Activated naive CD4-positive, alpha-beta T cell treated with anti-CD3 and anti-CD28 coated beads, Interleukin-2, amount 50 U/mL, for 16 hours (primary cell): ENCODE results near the gene AGBL1.

Source experiments
- DNase-seq: peaks from one replicate; pipeline ENCODE4 v3.0.0-alpha.2; 2020

AGBL1 gene

DNA sequence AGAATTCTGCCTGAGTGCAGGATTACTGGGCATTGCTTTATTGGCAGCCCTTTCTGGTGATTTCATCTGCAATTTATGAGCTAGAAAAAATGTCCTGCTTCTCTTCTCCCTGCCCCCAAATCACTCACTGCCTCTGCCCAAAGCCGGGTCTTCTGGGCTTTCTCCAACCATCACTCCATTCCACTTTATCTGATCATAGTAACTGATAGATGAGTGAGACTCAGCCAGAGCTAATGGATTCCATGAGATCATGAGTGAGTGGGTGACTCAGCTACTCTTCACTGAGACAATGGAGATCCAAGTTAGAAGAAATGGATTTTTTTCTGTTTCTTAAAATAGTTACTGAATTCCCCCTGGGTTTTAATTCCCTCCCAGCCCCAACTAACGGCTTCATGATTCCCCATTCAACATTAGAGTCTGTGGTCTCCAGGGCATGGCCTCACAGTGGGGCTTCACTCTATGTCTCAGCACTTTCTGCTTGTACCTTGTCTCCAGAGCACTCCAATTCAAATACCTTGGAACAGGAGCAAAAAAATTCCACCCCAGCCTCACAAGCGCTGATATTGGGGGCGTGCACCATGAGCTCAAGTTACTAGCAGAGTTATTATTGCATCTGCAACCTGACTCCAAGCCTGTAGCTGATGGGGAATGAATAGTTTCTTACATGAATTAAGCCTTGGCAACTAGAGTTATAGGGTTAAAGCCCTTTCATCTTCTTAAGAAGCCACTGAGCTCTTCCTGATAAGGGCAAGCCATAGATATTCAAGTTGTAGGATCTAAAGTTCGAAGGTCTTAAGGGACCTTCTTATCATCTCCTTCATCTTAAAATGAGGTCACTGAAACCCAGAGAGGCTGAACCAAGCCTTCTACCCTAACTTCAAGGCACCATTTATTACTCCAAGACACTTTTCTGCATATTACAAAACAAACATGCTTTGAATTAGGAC, 85.9 kb downstream of the AGBL1 start:
- DNase-seq, result no peak

DNA sequence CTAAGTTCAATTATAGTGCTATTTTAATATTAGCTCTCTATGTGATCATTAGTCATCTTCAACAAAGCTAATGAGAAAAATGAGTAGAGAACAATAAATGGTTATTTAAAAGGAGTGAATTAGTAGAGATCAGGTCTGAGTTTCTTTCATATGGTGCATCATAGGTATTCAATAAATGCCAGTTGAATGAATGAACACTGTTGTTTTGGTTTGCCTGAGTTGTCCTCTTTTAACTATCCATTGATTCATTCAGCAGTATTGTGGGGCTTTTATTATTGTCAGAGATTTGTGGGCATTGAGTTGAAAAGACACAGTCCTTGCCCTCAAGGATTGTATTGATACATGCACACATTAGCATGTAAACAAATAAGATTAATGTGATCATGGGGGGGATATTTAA, 88.2 kb downstream of the AGBL1 start:
- DNase-seq, result no peak

DNA sequence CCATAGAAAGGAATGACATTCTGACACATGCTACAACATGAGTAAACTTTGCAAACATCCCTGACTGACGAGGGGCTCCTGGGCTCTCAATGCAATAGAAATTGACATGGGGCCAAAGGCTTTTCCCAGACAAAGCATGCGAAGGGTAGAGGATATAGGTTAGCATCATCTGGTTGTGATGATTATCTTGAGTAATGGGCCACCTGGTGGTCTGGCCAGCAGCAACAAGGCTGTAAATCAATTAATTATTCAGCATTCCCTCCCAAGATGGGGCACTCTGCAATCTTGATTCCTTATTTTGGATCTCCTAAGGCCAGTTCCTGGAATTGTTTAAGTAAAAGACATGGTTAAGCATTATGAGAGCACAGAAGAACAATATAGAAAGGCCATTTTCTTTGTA, 99.2 kb downstream of the AGBL1 start:
- no peak for DNase-seq

- peak; percentile 19 for DNase-seq
These were observed 104.2 kb downstream of the AGBL1 start for GRCh38 chr15:86183596-86184491.

- no peak for DNase-seq
These were observed 114.2 kb downstream of the AGBL1 start for GRCh38 chr15:86193716-86194380.

DNA sequence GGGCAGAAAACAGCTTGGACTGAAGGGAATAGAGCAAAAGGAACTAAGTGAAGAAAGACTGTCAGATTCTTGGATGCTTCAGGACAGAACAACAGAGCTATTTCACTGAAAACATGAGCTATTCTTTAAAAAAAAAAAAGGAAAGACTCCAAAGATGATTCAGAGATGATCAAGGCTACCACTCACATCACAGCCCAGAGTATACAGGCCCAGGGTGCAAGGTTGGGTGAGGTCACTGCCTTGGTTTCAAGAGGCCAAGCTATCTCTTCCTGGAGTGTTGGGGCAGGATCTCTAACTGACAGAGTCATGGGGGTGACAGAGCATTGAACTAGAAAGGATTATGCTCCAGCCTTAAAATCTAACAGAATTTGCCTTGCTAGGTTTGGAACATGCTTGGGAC, 118.1 kb downstream of the AGBL1 start:
- no peak for DNase-seq

- DNase-seq, result no peak
These were observed 119.9 kb downstream of the AGBL1 start for GRCh38 chr15:86199467-86200145.

- no peak for DNase-seq
These were observed 121.8 kb downstream of the AGBL1 start for GRCh38 chr15:86201313-86202008.

DNA sequence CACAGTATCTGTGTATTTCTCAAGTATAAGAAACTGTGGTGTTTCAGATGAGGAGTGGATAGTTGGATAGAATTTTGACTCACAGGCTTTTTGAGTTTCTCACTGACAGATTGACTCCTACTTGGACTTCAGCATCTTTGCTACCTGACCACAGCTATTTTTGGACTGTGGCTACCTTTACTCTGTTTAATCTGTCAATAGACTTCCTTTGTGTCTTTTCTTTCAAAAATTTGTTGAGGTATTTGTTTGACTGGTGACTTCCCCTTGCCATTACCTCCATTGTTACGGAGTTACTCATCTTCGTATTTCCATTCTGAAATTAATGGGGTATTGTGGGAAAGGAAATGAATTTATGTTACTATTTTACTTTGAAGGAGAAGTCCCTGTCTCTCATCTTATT, 123.8 kb downstream of the AGBL1 start:
- no peak for DNase-seq

GRCh38 chr15:86205096-86205495, 125.4 kb downstream of the AGBL1 start:
- no peak for DNase-seq

DNA sequence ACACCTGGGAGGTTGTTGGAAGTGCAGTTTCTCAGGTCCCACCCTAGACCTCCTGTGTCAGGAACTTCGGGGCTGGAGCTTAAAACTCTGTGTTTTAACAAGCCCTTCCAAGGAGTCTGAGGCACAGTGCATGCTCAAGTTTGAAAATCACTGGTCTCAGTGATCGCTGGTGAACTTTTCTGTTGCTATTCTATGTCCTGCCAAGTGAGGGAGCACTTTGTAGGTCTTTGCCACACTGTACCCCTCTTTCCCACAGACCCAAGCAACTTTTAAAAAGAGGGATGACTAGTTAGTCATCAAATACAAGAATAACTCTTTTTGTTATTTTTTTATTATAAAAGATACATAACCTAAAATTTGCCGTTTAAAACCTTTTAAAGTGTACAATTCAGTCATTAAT, 133.7 kb downstream of the AGBL1 start:
- DNase-seq, result no peak

DNA sequence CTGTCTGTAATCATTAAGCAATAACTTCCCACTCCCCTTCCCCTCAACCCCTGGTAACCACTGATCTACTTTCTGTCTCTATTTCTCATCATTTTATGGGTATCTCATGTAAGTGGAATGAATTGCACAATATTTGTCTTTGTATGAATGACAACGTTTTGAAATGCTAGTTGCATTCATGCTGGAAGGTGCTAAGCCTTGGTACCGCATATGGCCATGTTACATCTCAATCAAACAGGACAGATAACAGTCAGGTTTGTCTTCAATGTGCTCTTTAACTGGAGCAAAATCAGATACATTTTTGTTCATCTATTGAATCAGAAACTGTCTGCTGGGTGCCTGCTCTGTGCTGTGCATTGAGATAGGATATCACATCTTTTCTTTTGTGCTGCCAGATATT, 134.2 kb downstream of the AGBL1 start:
- no peak for DNase-seq

DNA sequence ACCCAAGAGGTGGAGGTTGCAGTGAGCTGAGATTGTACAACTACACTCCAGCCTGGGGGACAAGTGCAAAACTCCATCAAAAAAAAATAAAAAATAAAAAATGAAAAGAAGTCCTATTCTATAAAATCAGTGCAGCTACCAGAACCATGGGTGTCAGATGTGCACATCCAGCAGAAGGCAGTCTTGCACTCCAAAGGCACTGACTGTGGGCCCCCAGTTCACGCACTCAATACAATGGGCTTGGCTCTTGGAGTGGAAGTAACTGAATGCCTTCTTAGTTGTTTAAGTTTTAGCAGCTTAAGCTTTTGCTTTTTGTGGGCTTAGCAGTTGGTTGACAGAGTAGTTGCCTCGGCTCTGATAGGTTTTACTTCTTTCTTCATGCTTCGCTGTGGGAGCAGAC, 141.4 kb downstream of the AGBL1 start:
- no peak for DNase-seq

DNA sequence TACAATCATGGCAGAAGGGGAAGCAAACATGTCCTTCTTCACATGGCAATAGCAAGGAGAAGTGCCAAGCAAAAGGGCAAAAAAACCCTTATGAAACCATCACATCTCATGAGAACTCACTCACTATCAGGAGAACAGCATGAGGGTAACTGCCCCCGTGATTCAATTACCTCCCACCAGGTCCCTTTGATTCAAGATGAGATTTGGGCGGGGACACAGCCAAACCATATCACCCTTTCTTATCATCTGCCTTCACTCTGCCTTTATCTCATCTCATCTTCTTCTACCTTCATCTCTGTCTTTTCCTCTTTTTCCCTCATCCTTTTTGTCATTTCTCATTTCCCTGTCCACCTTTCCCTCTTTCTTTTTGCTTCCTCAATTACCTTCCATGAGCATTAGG, 149.6 kb downstream of the AGBL1 start:
- no peak for DNase-seq

DNA sequence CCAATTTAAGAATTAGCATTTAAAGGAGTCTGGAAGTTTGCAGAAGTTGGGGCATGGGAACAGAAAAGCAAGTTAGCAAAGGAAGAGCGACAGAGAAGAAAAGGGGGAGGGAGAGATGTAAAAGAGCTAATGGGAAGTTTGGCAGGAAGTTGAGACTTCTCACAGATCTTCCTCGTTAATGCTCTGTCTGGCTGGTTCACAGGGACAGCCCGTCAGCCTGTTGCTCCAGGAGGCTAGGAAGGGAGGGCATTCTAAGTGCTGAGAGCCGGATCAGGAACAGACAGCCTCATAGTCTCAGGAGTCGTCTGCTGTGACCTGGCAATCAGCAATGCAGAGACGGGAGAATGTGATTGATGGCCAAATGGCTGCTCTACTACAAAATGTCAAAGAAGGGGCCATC, 150.3 kb downstream of the AGBL1 start:
- DNase-seq, result no peak

- peak; percentile 25 for DNase-seq
These were observed 152.4 kb downstream of the AGBL1 start for GRCh38 chr15:86231864-86232721.

DNA sequence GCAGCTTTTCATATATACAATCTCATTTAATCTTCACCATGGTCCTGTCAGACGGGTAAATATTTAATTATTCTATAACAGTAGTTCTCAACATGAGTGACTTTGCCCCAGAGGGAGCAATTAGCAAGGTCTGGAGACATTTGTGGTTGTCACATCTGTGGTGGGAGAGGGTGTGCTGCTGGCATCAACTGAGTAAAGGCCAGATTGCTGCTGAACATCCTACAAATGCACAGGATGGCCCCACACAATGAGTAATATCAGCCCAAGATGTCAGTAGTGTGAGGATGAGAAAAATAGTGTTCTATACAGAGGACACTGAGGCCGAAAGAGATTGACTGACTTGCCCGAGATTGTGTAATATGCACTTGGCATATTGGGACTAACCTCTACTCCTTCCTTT, 156.0 kb downstream of the AGBL1 start:
- no peak for DNase-seq

- no peak for DNase-seq
These were observed 156.9 kb downstream of the AGBL1 start for GRCh38 chr15:86236356-86237110.

DNA sequence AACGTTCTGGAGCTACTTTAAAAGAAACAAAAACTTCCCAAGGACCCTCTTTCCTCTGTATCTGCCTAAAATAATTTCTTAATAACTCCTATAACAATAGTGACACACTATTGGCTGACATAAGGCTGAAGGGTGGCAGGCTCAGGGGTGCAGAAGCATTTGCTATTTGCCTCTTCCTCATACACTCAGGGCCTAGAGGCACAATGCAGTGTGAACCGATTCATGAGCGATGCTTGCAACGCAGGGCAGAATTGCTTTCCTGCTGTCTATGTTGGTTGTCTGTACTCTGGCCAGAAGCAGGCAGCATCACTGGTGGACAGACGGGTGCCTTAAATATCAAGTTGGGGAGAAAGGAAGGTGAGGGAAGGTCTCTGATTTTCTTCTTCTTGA, 157.4 kb downstream of the AGBL1 start:
- no peak for DNase-seq

- DNase-seq, result no peak
These were observed 167.7 kb downstream of the AGBL1 start for GRCh38 chr15:86247249-86247955.
